Heart right ventricle (tissue), 16 donors: ENCODE data around the gene RAB37. TPM values are rescaled to one million over a fixed set of nuclear protein-coding genes. Genes with fewer than 3 reads are reported as not detected.

Experiments used
- ATAC-seq, 8 donors: fragments of 200-7000 bp; cut with Tn5 transposase; one replicate each; pipeline ENCODE4 v1.9.1; 2020; ENCODE audit warnings: mild to moderate bottlenecking in 8 of 8, moderate library complexity in 8 of 8, moderate number of reproducible peaks in 1 of 8
- DNase-seq, 2 donors: peaks; one replicate each; pipeline ENCODE4 v3.0.0-alpha.2; 2020
- H3K27ac ChIP-seq, 10 donors: fragments of 200-600 bp; sonication (generic) in 2 of 10; one replicate each; pipeline versions ENCODE4 v1.5.0 to v1.8.0; 2020 to 2022; ENCODE audit warnings: mild to moderate bottlenecking in 3 of 10
- H3K27me3 ChIP-seq, 7 donors: fragments of 200-600 bp; one replicate each; pipeline ENCODE4 v1.8.0; 2021 to 2022; ENCODE audit warnings: mild to moderate bottlenecking in 2 of 7
- H3K36me3 ChIP-seq, 9 donors: fragments of 200-600 bp; sonication (generic) in 1 of 9; one replicate each; pipeline versions ENCODE4 v1.5.0 to v1.8.0; 2020 to 2022; ENCODE audit warnings: mild to moderate bottlenecking in 2 of 9
- H3K4me1 ChIP-seq, 9 donors: fragments of 200-600 bp; sonication (generic) in 1 of 9; one replicate each; pipeline versions ENCODE4 v1.5.0 to v1.8.0; 2020 to 2022; ENCODE audit warnings: mild to moderate bottlenecking in 4 of 9
- H3K4me3 ChIP-seq, 10 donors: fragments of 200-600 bp; sonication (generic) in 2 of 10; one replicate each; pipeline versions ENCODE4 v1.5.0 to v1.8.0; 2020 to 2022; ENCODE audit warnings: mild to moderate bottlenecking in 7 of 10, moderate library complexity in 2 of 10
- H3K9me3 ChIP-seq, 11 donors: fragments of 200-600 bp in 10 of 11; sonication (generic) in 2 of 11; one replicate each; pipeline versions ENCODE4 v1.5.0 to v1.8.0; 2013 to 2022; ENCODE audit warnings: mild to moderate bottlenecking in 2 of 11, control low read depth in 1 of 11, moderate library complexity in 1 of 11
- CTCF ChIP-seq, 9 donors: fragments of 200-600 bp; sonication (generic) in 2 of 9; IDR thresholded peaks; one replicate each; pipeline versions ENCODE4 v1.5.0 to v1.8.0; 2021 to 2022; ENCODE audit warnings: antibody characterized with exemption in 9 of 9, mild to moderate bottlenecking in 5 of 9, moderate library complexity in 1 of 9
- WGBS, 2 donors: extraction: QIAGEN DNeasy Blood & Tissue Kit; methylation state at CpG; one replicate each; pipeline ENCODE4 v1.1.7; 2013; ENCODE audit warnings: inconsistent platforms in 1 of 2; 5-methylcytosine and 5-hydroxymethylcytosine counted together
- intact Hi-C, 10 donors: fragments of 100-400 bp; cut with DNase I; formaldehyde crosslinking; loops; one replicate each; pipeline versions ENCODE4 v1.11.1 to v1.14.2; 2022
- polyA plus RNA-seq, 2 donors: library from polyadenylated mRNA; stranded (reverse); fragments of 200-250 nt; gene quantifications; one replicate each; pipeline ENCODE4 v1.2.3, GENCODE V29; 2013
- total RNA-seq, 10 donors: library from RNA; stranded (reverse); fragmentation: NEBNext Ultra II Directional in 3 of 10; extraction: Animal tissue kit (Norgen Biotek cat#: 25700) in 3 of 10; gene quantifications; one replicate each; pipeline versions ENCODE4 v1.2.1 to v1.2.4, GENCODE V29; 2021 to 2023
- donor health status: Arrhythmogenic right ventricular cardiomyopathy.
- donor health status: ischemic (EF 13 %, LVEDD 7.1; RV severe dilation, severe dysfunction).
- donor health status: healthy with polysubstance abuse.
- donor health status: DM: no; HTN: yes; CAD: no.
- donor health status: DM: no; HTN: no; CAD: no.
- donor health status: ischemic (EF 25% LVEDD 6.9; RV normal size, moderate dysfunction).
- donor health status: ischemic (EF 25% LVEDD 5.7; RV mildly dilated, moderate dysfunction).
- donor health status: healthy.
- donor health status: DM: yes; HTN: yes; CAD: no.
- donor health status: Ischemic cardiomyopathy.
- donor health status: ischemic (EF 35%, LVEDD 5.7; RV mildly dilated, moderate dysfunction).
- donor health status: nonischemic (EF 11% LVEDD 7.7; RV severe dilation, severe dysfunction).
- donor health status: DM: yes; HTN: yes; CAD: no.
- donor health status: PGD.
- donor health status: ischemic (EF 29% LVEDD 5.4; RV normal size, mild dysfunction).
- donor health status: nonischemic (EF 23%, LVEDD 6.1; RV moderate dilation, normal function).

Gene RAB37
- total and polyA plus RNA-seq, 12 donors = 0.93 to 2.8 (median 1.6) TPM

GRCh38 chr17:74725111-74725510 lies 11.9 kb upstream of the RAB37 start:
- H3K36me3 ChIP-seq = no peaks in the 10 kb centered on the region
- peaks cover 0 to 4% (median 0%) of the 10 kb centered on the region in 11 donors for H3K9me3 ChIP-seq
- H3K4me1 ChIP-seq = peaks cover 0 to 4% (median 0%) of the 10 kb centered on the region in 9 donors
- DNase-seq (no peak), ATAC-seq (no peak)
- TF ChIP-seq CTCF (IDR thresholded peaks at IDR 0.05) = no peak
- peaks cover 0 to 14% (median 0%) of the 10 kb centered on the region in 7 donors for H3K27me3 ChIP-seq
- H3K27ac ChIP-seq = no peak overlapping the region
- WGBS, 2 donors = 68 to 80% methylated on average over 3 of the region's 3 CpGs
- no peak overlapping the region for H3K4me3 ChIP-seq
- intact Hi-C loops = no loop called here

- peaks cover 0 to 22% (median 12%) of the 10 kb centered on the region in 7 donors for H3K27me3 ChIP-seq
- H3K4me3 ChIP-seq = no peak overlapping the region
- DNase-seq = no peak
- intact Hi-C loops = no loop called here
- no peaks in the 10 kb centered on the region for H3K36me3 ChIP-seq
- H3K9me3 ChIP-seq = no peaks in the 10 kb centered on the region
- peaks cover 0 to 17% (median 0%) of the 10 kb centered on the region in 9 donors for H3K4me1 ChIP-seq
- TF ChIP-seq CTCF (IDR thresholded peaks at IDR 0.05) = no peak
- 90 to 92% methylated on average over 3 of the region's 3 CpGs for WGBS, 2 donors
- no peak overlapping the region for H3K27ac ChIP-seq
- ATAC-seq = no peak
These were observed 8.9 kb upstream of the RAB37 start for GRCh38 chr17:74728033-74728701.

- WGBS, 2 donors = 89 to 92% methylated on average over 3 of the region's 3 CpGs
- intact Hi-C loops = no loop called here
- H3K27ac ChIP-seq = no peak overlapping the region
- H3K36me3 ChIP-seq = no peaks in the 10 kb centered on the region
- no peak for ATAC-seq
- H3K27me3 ChIP-seq = peaks cover 0 to 23% (median 12%) of the 10 kb centered on the region in 7 donors
- no peak for DNase-seq
- no peak overlapping the region for H3K4me3 ChIP-seq
- no peaks in the 10 kb centered on the region for H3K9me3 ChIP-seq
- no peak for TF ChIP-seq CTCF (IDR thresholded peaks at IDR 0.05)
- peaks cover 0 to 17% (median 0%) of the 10 kb centered on the region in 9 donors for H3K4me1 ChIP-seq
These were observed 8.4 kb upstream of the RAB37 start for GRCh38 chr17:74728702-74729075.

- TF ChIP-seq CTCF (IDR thresholded peaks at IDR 0.05) = no peak
- H3K9me3 ChIP-seq = no peaks in the 10 kb centered on the region
- WGBS, 2 donors = 88 to 92% methylated on average over 5 of the region's 5 CpGs
- no peak overlapping the region for H3K27ac ChIP-seq
- no peak overlapping the region for H3K4me3 ChIP-seq
- DNase-seq (no peak), ATAC-seq (no peak)
- H3K27me3 ChIP-seq = peaks cover 0 to 27% (median 12%) of the 10 kb centered on the region in 7 donors
- H3K36me3 ChIP-seq = no peaks in the 10 kb centered on the region
- peaks cover 0 to 17% (median 0%) of the 10 kb centered on the region in 9 donors for H3K4me1 ChIP-seq
- intact Hi-C loops = no loop called here
These were observed 7.7 kb upstream of the RAB37 start for GRCh38 chr17:74729368-74729767.
